ENCODE results near the gene HNF1A. TPM values are rescaled to one million over a fixed set of nuclear protein-coding genes. Genes with fewer than 3 reads are reported as not detected.

Gene HNF1A
- total RNA-seq, 5 donors from 2014 or later (not counting 1 experiment from before 2014, with no cell fraction given), result not detected

DNA sequence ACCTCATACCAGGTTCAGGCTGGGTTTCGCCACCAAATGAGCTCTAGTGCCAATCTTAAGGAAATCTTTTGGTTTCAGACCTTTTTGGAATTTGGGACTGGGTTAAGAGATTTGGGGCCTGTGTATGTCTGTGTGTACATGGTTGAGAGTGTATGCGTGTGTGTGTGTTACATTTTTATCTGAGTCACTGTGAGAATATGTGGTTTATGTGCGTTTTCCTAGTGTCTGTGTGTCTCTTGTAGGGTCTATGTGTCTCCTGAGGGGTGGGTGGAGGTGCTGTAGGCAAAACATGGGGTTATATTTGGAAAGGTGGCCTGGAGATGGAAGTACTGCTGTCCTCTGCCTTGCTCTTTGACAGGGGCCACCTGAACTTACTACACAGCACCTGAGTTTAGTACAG is 20.1 kb downstream of the HNF1A start:
- Histone ChIP-seq H3K4me1 (ENCODE audit: control insufficient read depth in 1 of 2, extremely low read depth in 1 of 2, insufficient read depth in 2 of 2, low read length in 2 of 2) (no peaks in the 10 kb centered on the region), H3K9me3 (no peaks in the 10 kb centered on the region), H3K27ac (ENCODE audit: low read length) (no peak overlapping the region), H3K27me3 (replicated peaks in 1 of 2; ENCODE audit: control insufficient read depth in 2 of 2, extremely low read depth in 1 of 2, insufficient read depth in 2 of 2, low read length in 1 of 2) (peaks cover 0 to 13% of the 10 kb centered on the region in 2 experiments), H3K4me3 (ENCODE audit: control insufficient read depth in 1 of 2, extremely low read depth in 1 of 2, low read length in 1 of 2) (no peak overlapping the region), H3K36me3 (ENCODE audit: control insufficient read depth in 2 of 2, extremely low read depth in 1 of 2, insufficient read depth in 1 of 2, low read length in 1 of 2) (peaks cover 9 to 13% of the 10 kb centered on the region in 2 donors)
- DNase-seq (no peak), ATAC-seq (replicated peaks in 1 of 4) (no peak)
- ChIA-PET CTCF (no interaction called here), POLR2A (interaction anchor here in 1 of 2 donors (0.5 kb wide), 1 partner anchor 66 kb away, joined by 4 read pairs; no protein-coding TSS in a partner anchor)
- peaks cover 0 to 14% (median 0%) of the 10 kb centered on the region in 3 donors for H3K9me3 Mint-ChIP-seq
- H3K27ac Mint-ChIP-seq, result no peak overlapping the region
- no peak overlapping the region for H3K4me3 Mint-ChIP-seq
- H3K27me3 Mint-ChIP-seq, result peaks cover 8 to 15% of the 10 kb centered on the region in 2 donors
- WGBS (ENCODE audit: insufficient coverage), result 51% methylated on average over 2 of the region's 3 CpGs
- peaks cover 3% of the 10 kb centered on the region for H3K36me3 Mint-ChIP-seq
- no peaks in the 10 kb centered on the region for H3K4me1 Mint-ChIP-seq

DNA sequence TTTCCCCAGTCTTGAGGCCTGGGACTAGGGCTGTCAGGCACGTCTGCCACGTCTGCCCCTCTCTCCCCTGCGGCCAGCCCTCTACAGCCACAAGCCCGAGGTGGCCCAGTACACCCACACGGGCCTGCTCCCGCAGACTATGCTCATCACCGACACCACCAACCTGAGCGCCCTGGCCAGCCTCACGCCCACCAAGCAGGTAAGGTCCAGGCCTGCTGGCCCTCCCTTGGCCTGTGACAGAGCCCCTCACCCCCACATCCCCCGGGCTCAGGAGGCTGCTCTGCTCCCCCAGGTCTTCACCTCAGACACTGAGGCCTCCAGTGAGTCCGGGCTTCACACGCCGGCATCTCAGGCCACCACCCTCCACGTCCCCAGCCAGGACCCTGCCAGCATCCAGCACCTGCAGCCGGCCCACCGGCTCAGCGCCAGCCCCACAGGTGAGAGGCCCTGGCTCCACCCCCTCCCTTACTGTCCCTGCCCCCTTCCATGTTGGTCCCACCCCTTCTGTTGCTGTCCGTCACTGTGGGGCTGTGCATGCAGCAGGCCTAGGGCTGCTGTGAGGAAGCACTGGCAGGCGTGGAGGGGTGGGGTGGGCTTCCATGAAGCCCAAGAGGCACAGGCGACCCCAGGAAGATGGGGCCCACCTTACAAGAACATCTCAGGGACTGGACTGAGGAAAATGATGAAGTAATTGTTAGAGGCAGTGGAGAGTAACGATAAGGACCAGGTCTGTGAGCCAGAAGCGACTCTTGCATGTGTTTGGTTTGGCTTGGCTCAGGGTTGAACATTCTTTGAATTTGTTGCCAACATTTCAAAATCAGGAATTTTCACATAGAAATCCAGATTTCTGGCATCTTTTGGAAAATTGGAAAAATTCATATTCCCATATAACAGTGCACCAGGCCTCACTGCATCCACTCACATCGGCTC is 21.1 kb downstream of the HNF1A start:
- H3K27ac Mint-ChIP-seq, result no peak overlapping the region
- no peaks in the 10 kb centered on the region for H3K4me1 Mint-ChIP-seq
- WGBS (ENCODE audit: insufficient coverage), result 72% methylated on average over 18 of the region's 23 CpGs
- ChIA-PET POLR2A (no interaction called here), CTCF (no interaction called here)
- peaks cover 8 to 12% of the 10 kb centered on the region in 2 donors for H3K27me3 Mint-ChIP-seq
- H3K36me3 Mint-ChIP-seq, result peaks cover 11% of the 10 kb centered on the region
- Histone ChIP-seq H3K27ac (ENCODE audit: low read length) (no peak overlapping the region), H3K4me1 (ENCODE audit: control insufficient read depth in 1 of 2, extremely low read depth in 1 of 2, insufficient read depth in 2 of 2, low read length in 2 of 2) (no peaks in the 10 kb centered on the region), H3K4me3 (ENCODE audit: control insufficient read depth in 1 of 2, extremely low read depth in 1 of 2, low read length in 1 of 2) (no peak overlapping the region), H3K9me3 (no peaks in the 10 kb centered on the region), H3K36me3 (ENCODE audit: control insufficient read depth in 2 of 2, extremely low read depth in 1 of 2, insufficient read depth in 1 of 2, low read length in 1 of 2) (peaks cover 9 to 24% of the 10 kb centered on the region in 2 donors), H3K27me3 (replicated peaks in 1 of 2; ENCODE audit: control insufficient read depth in 2 of 2, extremely low read depth in 1 of 2, insufficient read depth in 2 of 2, low read length in 1 of 2) (peaks cover 0 to 8% of the 10 kb centered on the region in 2 experiments)
- DNase-seq, result no peak
- ATAC-seq (replicated peaks in 1 of 4), result peak in 1 of 4 experiments; percentile 24
- no peak overlapping the region for H3K4me3 Mint-ChIP-seq
- peaks cover 0 to 13% (median 0%) of the 10 kb centered on the region in 3 donors for H3K9me3 Mint-ChIP-seq

DNA sequence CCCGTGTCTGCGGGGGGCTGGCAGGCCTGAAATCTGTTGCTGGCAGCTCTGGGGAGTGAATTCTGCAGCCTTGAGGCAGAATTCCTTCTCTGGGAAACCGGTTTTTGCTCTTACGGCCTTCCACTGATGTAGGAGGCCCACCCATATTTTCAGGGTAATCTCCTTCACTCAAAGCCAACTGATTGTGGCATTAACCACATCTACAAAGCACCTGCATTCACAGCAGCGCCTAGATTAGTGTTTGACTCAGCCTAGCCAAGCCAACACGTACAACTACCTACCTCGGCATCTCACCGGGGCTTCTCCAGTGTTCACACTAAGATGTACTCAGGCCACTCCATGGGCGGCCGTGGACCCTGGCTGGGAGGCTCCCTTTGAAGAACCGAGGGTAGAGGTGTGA is 22.2 kb downstream of the HNF1A start:
- Histone ChIP-seq H3K27me3 (replicated peaks in 1 of 2; ENCODE audit: control insufficient read depth in 2 of 2, extremely low read depth in 1 of 2, insufficient read depth in 2 of 2, low read length in 1 of 2) (peaks cover 0 to 8% of the 10 kb centered on the region in 2 experiments), H3K9me3 (no peaks in the 10 kb centered on the region), H3K27ac (ENCODE audit: low read length) (no peak overlapping the region), H3K4me1 (ENCODE audit: control insufficient read depth in 1 of 2, extremely low read depth in 1 of 2, insufficient read depth in 2 of 2, low read length in 2 of 2) (no peaks in the 10 kb centered on the region), H3K4me3 (ENCODE audit: control insufficient read depth in 1 of 2, extremely low read depth in 1 of 2, low read length in 1 of 2) (no peak overlapping the region), H3K36me3 (ENCODE audit: control insufficient read depth in 2 of 2, extremely low read depth in 1 of 2, insufficient read depth in 1 of 2, low read length in 1 of 2) (peaks cover 14 to 32% of the 10 kb centered on the region in 2 donors)
- POLR2A ChIA-PET, result no interaction called here
- Mint-ChIP-seq H3K4me1 (peaks cover 0 to 2% (median 0%) of the 10 kb centered on the region in 3 donors), H3K4me3 (no peak overlapping the region), H3K36me3 (peaks cover 19% of the 10 kb centered on the region), H3K27ac (no peak overlapping the region), H3K27me3 (peaks cover 1 to 4% of the 10 kb centered on the region in 2 donors), H3K9me3 (peaks cover 0 to 3% (median 0%) of the 10 kb centered on the region in 3 donors)
- 100% methylated on average over 3 of the region's 11 CpGs for WGBS (ENCODE audit: insufficient coverage)
- ATAC-seq (replicated peaks in 1 of 4) (no peak), DNase-seq (no peak)
- CTCF ChIA-PET, result no interaction called here

DNA sequence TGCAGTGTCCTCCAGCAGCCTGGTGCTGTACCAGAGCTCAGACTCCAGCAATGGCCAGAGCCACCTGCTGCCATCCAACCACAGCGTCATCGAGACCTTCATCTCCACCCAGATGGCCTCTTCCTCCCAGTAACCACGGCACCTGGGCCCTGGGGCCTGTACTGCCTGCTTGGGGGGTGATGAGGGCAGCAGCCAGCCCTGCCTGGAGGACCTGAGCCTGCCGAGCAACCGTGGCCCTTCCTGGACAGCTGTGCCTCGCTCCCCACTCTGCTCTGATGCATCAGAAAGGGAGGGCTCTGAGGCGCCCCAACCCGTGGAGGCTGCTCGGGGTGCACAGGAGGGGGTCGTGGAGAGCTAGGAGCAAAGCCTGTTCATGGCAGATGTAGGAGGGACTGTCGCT is 22.7 kb downstream of the HNF1A start:
- ATAC-seq (replicated peaks in 1 of 4) (no peak), DNase-seq (peak in 1 of 35 experiments; percentile 4)
- Mint-ChIP-seq H3K9me3 (no peaks in the 10 kb centered on the region), H3K4me3 (no peak overlapping the region), H3K27ac (no peak overlapping the region), H3K27me3 (no peaks in the 10 kb centered on the region), H3K4me1 (peaks cover 0 to 2% (median 0%) of the 10 kb centered on the region in 3 donors), H3K36me3 (peaks cover 20% of the 10 kb centered on the region)
- no peaks in the 10 kb centered on the region for H3K4me1 ChIP-seq (ENCODE audit: control insufficient read depth in 1 of 2, extremely low read depth in 1 of 2, insufficient read depth in 2 of 2, low read length in 2 of 2)
- no peaks in the 10 kb centered on the region for H3K9me3 ChIP-seq
- ChIA-PET POLR2A (no interaction called here), CTCF (no interaction called here)
- no peak overlapping the region for H3K4me3 ChIP-seq (ENCODE audit: control insufficient read depth in 1 of 2, extremely low read depth in 1 of 2, low read length in 1 of 2)
- H3K27me3 ChIP-seq (replicated peaks in 1 of 2; ENCODE audit: control insufficient read depth in 2 of 2, extremely low read depth in 1 of 2, insufficient read depth in 2 of 2, low read length in 1 of 2), result peaks cover 0 to 6% of the 10 kb centered on the region in 2 experiments
- no peak overlapping the region for H3K27ac ChIP-seq (ENCODE audit: low read length)
- H3K36me3 ChIP-seq (ENCODE audit: control insufficient read depth in 2 of 2, extremely low read depth in 1 of 2, insufficient read depth in 1 of 2, low read length in 1 of 2), result peaks cover 14 to 34% of the 10 kb centered on the region in 2 donors
- WGBS (ENCODE audit: insufficient coverage), result 63% methylated on average over 7 of the region's 11 CpGs

DNA sequence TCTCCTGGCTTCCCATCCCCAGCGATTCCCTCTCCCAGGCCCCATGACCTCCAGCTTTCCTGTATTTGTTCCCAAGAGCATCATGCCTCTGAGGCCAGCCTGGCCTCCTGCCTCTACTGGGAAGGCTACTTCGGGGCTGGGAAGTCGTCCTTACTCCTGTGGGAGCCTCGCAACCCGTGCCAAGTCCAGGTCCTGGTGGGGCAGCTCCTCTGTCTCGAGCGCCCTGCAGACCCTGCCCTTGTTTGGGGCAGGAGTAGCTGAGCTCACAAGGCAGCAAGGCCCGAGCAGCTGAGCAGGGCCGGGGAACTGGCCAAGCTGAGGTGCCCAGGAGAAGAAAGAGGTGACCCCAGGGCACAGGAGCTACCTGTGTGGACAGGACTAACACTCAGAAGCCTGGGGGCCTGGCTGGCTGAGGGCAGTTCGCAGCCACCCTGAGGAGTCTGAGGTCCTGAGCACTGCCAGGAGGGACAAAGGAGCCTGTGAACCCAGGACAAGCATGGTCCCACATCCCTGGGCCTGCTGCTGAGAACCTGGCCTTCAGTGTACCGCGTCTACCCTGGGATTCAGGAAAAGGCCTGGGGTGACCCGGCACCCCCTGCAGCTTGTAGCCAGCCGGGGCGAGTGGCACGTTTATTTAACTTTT is 23.6 kb downstream of the HNF1A start:
- no peaks in the 10 kb centered on the region for H3K27me3 Mint-ChIP-seq
- CTCF ChIA-PET, result no interaction called here

DNA sequence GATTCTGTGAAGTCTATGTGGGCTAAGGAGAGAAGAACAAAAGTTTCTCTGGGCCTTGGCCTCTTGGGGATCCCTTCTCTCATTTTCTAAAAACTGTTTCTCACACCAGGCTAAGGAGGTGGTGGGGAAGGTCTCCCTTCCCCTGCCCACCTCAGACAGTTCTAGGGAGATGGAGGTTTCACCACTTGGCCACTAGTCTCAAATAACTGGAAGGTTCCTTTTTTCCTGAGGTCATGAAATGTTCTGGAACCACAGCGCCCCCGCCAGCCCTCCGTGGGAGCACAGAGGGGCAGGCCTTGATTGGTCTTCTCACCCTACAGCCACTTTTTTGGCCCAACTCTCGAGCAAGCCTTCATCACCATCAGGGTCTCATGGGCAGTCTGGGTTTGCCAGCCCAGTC is 25.3 kb downstream of the HNF1A start:
- ChIA-PET CTCF (interaction anchor here (0.6 kb wide), 2 partner anchors 423 to 482 kb away, joined by 3 read pairs; partner anchors contain the start of gene POP5 (in 1 of the 2)), POLR2A (no interaction called here)
- no peaks in the 10 kb centered on the region for H3K9me3 Mint-ChIP-seq
- Histone ChIP-seq H3K4me1 (ENCODE audit: control insufficient read depth in 1 of 2, extremely low read depth in 1 of 2, insufficient read depth in 2 of 2, low read length in 2 of 2) (no peaks in the 10 kb centered on the region), H3K27me3 (replicated peaks in 1 of 2; ENCODE audit: control insufficient read depth in 2 of 2, extremely low read depth in 1 of 2, insufficient read depth in 2 of 2, low read length in 1 of 2) (no peaks in the 10 kb centered on the region), H3K27ac (ENCODE audit: low read length) (no peak overlapping the region), H3K36me3 (ENCODE audit: control insufficient read depth in 2 of 2, extremely low read depth in 1 of 2, insufficient read depth in 1 of 2, low read length in 1 of 2) (peaks cover 19 to 50% of the 10 kb centered on the region in 2 donors), H3K4me3 (ENCODE audit: control insufficient read depth in 1 of 2, extremely low read depth in 1 of 2, low read length in 1 of 2) (no peak overlapping the region), H3K9me3 (no peaks in the 10 kb centered on the region)
- no peak overlapping the region for H3K27ac Mint-ChIP-seq
- DNase-seq (no peak), ATAC-seq (replicated peaks in 1 of 4) (no peak)
- H3K4me1 Mint-ChIP-seq, result peaks cover 0 to 2% (median 0%) of the 10 kb centered on the region in 3 donors
- H3K4me3 Mint-ChIP-seq, result no peak overlapping the region
- H3K27me3 Mint-ChIP-seq, result no peaks in the 10 kb centered on the region
- WGBS (ENCODE audit: insufficient coverage), result 100% methylated on average over 3 of the region's 4 CpGs
- peaks cover 32% of the 10 kb centered on the region for H3K36me3 Mint-ChIP-seq

More for the DNA sequence above, 23.6 kb downstream of the HNF1A start:
- Histone ChIP-seq H3K36me3 (ENCODE audit: control insufficient read depth in 2 of 2, extremely low read depth in 1 of 2, insufficient read depth in 1 of 2, low read length in 1 of 2) (peaks cover 14 to 37% of the 10 kb centered on the region in 2 donors), H3K27ac (ENCODE audit: low read length) (no peak overlapping the region), H3K4me1 (ENCODE audit: control insufficient read depth in 1 of 2, extremely low read depth in 1 of 2, insufficient read depth in 2 of 2, low read length in 2 of 2) (no peaks in the 10 kb centered on the region), H3K9me3 (no peaks in the 10 kb centered on the region), H3K27me3 (replicated peaks in 1 of 2; ENCODE audit: control insufficient read depth in 2 of 2, extremely low read depth in 1 of 2, insufficient read depth in 2 of 2, low read length in 1 of 2) (no peaks in the 10 kb centered on the region), H3K4me3 (ENCODE audit: control insufficient read depth in 1 of 2, extremely low read depth in 1 of 2, low read length in 1 of 2) (no peak overlapping the region)
- Mint-ChIP-seq H3K27ac (no peak overlapping the region), H3K9me3 (no peaks in the 10 kb centered on the region), H3K36me3 (peaks cover 23% of the 10 kb centered on the region), H3K4me1 (peaks cover 0 to 2% (median 0%) of the 10 kb centered on the region in 3 donors), H3K4me3 (no peak overlapping the region)
- ATAC-seq (replicated peaks in 1 of 4) (no peak), DNase-seq (no peak)
- 96% methylated on average over 16 of the region's 16 CpGs for WGBS (ENCODE audit: insufficient coverage)
- POLR2A ChIA-PET, result no interaction called here
